ENCODE results near the gene PPIB.
A peak's percentile ranks its signal among the peaks of the same experiment; 100 is the strongest.
"Not testable (repeated sequence)": the region's sequence is repeated elsewhere in the genome, so short reads cannot be mapped to it uniquely, and the experiment has no call there.

PPIB gene

GRCh38 chr15:64137226-64137833 is 25.5 kb downstream of the PPIB start:
- no peak for DNase-seq

- DNase-seq, result no peak
Observed at GRCh38 chr15:64136347-64136746, 26.5 kb downstream of the PPIB start.

DNA sequence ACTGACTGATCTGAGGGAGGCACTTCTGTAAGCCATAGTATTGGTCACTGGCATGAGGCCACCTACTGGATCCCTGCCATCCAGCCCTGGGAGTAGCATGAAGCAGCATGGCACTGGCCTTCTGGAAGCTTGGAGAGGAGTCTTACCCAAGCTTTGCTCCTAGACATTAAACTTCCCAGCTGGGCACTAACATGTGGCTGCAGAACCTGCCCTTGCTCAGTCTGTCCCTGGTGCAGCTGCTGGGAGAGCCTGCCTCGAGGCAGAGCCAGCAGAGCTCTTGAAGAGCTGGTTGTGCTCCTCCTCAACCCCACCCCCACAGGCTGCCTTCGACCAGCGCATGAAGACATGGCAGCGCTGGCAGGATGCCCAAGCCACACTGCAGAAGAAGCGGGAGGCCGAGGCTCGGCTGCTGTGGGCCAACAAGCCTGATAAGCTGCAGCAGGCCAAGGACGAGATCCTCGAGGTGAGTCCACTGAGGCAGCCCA is 28.4 kb downstream of the PPIB start:
- DNase-seq, result no peak

- DNase-seq, result no peak
Observed at GRCh38 chr15:64133623-64134344, 29.0 kb downstream of the PPIB start.

DNA sequence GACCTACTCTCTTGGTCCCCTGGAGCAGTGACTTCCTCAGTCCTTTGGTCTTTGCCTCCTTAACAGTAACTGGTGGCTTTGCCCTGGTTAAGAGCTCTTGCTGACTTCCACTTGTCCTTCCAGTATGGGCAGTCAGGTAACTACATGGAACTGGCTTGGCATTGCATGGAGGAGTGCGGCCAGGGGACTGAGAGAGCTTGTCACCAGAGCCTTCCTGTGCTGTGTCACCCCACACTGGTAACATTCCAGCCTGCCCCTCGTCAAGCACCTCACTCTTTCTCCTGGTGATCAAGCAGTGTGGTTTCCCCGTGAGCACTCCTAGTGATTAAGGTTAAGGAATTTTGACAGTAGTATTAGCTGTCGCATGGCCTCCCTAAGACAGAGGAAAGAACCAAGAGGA is 30.6 kb downstream of the PPIB start:
- no peak for DNase-seq

DNA sequence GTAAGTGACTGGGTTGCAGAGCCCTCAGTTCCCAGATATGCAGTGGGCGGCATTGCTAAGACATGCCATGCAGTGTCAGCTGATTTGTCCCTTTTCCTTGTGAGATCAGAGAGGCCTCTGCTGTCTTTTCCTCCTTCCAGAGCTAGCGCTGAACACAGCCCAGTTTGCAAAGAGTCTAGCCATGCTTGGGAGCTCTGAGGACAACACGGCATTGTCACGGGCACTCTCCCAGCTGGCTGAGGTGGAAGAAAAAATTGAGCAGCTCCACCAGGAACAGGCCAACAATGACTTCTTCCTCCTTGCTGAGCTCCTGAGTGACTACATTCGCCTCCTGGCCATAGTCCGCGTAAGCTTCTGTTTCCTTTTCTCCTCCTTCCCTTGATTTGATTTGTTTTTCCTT is 31.3 kb downstream of the PPIB start:
- DNase-seq, result no peak

DNA sequence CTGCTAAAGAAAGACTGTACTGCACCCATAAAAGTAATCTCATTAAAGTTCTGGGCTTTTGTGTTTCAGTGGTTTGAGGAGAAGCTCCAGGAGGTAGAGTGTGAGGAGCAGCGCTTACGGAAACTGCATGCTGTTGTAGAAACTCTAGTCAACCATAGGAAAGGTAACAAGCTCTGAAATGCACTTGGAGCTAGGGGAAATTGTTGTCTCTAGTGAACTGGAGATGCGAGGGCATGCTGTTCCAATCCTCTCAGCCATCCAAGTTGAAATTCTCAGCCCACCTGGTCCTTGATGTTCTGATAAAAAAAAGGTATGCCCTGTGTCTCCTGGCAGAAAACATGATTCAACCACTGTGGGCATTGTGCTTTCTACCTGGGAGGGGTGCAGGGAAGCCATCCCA is 32.7 kb downstream of the PPIB start:
- DNase-seq, result no peak

DNA sequence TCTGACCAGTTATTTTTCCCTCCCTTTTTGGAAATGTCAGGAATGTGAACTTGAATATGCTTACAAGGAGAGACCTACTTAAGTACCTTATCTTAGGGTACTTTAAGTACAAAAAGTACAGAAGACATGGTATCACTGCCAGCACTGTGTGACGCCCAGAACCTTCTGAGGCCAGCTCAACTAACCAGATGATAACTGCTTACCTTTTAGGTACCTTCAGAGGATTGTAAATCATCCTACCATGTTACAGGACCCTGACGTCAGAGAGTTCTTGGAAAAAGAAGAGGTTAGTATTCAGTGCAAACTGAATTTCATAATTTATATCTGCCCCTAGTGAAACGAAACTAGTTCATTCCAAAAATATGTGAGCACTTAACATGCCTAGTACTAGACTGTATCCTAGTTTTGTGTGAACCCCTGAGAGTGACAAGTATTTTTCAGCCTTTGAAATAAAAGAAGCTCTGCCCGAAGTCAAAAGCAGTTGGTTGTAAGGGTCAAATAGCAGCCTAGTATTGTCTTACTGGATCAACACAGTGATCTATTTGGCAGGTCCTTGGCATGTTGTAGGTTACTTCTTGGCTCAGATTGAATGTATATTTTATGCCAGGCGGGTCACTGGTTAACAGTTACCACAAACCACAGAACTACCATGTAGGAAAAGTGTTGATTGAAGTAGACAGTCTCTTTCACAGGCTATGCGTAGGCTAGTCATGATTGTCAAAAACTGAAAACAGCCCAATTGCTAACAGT is 35.1 kb downstream of the PPIB start:
- no peak for DNase-seq

GRCh38 chr15:64125978-64126377 is 36.8 kb downstream of the PPIB start:
- DNase-seq, result no peak

DNA sequence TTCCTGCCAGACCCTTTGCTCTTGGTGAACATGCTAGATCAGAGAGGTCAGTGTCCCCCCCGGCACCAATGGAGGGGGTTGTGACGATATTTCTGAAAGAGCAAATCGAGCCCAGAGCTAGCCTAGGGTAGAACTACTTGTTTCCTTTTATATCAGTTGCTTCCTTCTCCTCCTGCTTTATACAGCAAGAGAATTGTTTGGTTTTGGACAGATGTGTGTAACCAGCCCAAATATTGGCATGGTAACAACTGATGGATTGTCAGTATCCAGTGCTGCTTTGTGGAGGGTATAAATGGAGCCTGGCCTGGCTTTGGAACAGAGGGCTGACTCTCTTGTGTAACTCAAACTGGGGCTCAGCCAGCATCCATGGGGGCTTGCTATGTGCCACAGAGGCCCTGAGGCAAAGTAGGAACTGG is 39.9 kb downstream of the PPIB start:
- no peak for DNase-seq

DNA sequence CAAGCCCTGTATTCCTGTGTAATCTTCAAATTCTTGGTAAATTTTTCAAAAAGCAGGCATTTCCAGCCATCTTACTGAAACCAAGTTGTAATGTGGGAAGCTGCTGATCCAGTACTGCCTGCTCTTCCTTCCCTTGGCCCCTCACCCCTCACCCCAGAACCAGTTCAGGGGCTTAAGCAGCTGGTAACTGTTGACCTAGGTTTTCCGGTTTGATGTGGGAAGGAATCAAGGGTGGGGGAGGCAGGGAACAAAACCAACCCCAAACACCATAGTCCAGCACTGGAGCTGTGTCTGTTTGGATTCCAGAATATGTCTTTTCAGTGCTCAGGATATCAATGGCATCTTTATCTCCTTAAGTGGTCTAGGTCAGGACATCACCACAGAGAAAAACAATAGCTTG is 40.4 kb downstream of the PPIB start:
- DNase-seq, result no peak

DNA sequence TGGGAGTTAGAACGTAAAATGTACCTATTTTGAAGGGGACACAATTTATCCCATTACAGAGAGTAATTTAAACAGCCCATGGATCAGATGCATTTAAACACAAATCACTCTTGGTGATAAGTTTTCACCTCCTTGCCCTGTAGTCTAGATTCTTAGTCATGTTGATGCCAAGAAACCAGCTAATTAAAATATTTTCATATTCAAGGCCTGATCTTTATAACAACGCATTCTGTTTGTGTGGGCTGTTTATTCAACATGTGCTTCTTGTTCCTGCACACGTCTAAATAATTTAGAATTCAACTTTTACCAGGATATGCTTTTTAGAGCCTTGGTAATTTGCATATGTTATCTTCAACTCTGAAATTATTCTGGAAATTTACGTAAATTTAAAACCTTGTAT is 41.2 kb downstream of the PPIB start:
- no peak for DNase-seq

GRCh38 chr15:64120322-64120721 is 42.5 kb downstream of the PPIB start:
- not testable (repeated sequence) for DNase-seq

DNA sequence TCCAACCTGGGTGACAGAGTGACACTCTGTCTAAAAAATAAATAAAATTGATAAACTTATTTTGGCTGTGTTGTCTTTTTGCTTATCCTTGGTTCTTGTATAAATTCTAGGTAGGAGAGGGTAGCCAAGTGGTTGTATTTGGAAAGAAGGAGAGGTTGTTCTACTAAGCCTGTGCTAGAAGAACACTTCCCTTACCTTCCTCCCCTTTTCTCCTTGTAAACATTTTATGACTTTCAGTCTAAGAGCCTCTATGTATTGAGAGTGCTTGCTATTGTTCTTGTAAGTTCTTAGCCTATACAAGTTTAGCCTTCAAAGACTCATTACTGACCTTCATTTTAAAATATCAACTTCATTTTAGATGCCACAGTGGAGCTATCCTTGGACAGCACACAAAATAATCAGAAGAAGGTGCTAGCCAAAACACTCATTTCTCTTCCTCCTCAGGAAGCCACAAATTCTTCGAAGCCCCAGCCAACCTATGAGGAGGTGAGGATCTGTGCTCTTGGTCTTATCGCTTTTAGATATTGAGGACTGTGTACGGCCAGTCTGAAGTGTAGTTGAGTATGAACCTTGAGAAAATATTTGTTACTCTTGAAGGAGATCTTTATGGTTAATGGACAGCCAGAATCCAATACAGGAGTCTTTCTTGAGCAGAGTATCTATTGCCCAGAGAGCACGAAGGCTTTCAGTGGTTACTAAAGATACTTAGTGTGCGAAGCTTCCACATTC is 44.9 kb downstream of the PPIB start:
- DNase-seq, result no peak

- DNase-seq, result peak; percentile 11
Observed at GRCh38 chr15:64112904-64113303, 49.9 kb downstream of the PPIB start.

DNA sequence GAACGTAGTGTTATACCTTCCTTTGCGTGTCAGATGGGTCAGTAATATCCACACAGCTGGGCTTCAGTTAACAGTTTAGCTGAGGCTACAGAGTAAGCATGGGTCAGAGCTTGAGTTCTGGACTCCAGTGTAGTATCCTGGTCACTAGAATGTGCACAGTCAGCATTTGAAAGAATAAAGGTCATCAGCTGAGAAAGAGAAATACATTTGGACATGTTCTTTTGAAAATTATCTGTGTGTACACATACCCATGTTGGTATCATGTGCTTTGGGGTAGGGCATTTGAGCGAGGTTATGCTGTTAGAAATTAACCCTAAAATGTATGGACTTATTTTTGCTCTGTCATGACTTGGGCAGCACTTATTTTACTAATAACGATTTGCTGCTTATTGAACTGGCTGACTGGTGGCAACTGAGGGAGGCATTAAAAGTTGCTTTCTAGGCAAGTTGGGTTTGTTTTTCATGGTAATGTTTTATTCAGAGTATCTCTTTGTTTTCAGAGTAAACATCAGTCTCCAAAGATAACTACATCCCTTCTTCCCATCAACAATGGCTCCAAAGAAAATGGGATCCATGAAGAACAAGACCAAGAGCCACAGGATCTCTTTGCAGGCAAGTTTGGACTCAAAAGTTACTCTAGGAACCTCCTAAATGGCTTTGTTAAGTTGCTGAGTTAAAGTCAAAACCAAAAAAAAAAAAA is 50.6 kb downstream of the PPIB start:
- no peak for DNase-seq

DNA sequence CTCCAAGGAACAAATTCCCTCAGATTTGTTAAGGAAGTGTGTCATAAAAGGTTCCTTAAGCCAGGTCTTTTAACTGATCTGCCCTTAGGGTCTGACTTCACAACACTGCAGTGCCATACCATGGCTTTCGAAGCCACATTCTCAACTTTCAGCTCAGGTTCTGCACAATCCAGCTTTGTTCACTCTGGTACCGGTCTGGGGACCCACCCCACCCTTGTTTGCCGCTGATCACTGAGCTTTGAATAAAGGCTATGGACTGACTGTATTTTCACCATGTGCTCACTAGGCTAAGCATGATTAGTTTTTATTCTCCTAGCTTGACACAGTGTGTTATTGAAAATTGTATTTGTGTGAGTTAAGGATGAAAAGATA is 51.2 kb downstream of the PPIB start:
- no peak for DNase-seq

DNA sequence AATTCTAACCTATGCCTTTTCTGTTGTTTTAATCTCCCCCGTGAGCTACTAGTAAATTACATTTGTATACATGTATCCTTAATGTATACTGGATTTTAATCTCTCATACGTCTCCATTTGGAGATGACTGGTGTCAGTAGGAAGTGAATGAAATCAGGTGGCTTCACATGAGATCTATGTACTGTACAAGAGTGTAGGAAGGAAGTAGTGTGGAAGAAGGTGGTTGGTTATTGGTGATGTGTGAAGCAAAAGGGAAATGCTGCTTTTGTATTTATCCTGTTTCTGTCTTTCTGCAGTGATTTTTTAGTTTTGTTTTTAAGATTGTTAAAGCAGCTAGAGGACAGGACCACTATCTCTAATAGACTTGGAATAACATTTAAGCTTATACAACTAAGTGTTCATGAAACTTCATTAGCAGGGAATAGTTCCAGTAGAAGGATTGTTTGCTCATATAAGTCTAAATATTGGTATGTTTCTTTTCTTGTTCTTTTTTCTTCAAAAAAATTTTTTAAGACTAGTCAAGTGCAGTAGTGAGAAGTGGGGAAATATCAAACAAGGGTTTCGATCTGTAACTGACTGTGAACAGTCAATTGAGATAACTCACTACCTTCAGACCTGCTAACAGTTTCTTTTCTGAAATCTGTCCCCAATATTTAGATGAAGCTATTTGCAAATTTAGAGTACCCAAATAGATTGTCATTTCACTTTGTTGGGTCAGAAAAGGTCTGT is 51.7 kb downstream of the PPIB start:
- no peak for DNase-seq

- not testable (repeated sequence) for DNase-seq
Observed at GRCh38 chr15:64110108-64110701, 52.6 kb downstream of the PPIB start.

- DNase-seq, result no peak
Observed at GRCh38 chr15:64107337-64107736, 55.5 kb downstream of the PPIB start.

Data from fibroblast of skin of right biceps (primary cell).